ENCODE measurements around the gene CCSER1.

GRCh38 chr4:90528551-90528950, 401.4 kb downstream of the CCSER1 start:
- TF ChIP-seq, protein P1, sequence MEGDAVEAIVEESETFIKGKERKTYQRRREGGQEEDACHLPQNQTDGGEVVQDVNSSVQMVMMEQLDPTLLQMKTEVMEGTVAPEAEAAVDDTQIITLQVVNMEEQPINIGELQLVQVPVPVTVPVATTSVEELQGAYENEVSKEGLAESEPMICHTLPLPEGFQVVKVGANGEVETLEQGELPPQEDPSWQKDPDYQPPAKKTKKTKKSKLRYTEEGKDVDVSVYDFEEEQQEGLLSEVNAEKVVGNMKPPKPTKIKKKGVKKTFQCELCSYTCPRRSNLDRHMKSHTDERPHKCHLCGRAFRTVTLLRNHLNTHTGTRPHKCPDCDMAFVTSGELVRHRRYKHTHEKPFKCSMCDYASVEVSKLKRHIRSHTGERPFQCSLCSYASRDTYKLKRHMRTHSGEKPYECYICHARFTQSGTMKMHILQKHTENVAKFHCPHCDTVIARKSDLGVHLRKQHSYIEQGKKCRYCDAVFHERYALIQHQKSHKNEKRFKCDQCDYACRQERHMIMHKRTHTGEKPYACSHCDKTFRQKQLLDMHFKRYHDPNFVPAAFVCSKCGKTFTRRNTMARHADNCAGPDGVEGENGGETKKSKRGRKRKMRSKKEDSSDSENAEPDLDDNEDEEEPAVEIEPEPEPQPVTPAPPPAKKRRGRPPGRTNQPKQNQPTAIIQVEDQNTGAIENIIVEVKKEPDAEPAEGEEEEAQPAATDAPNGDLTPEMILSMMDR (IDR thresholded peaks at IDR 0.05 in 8 of 11, conservative IDR thresholded peaks at IDR 0.05 in 3 of 11) = no peak
- TF ChIP-seq POLR2A (IDR thresholded peaks at IDR 0.05) = no peak
